A549 (cell line): ENCODE results near the gene MGMT. TPM values are rescaled to one million over a fixed set of nuclear protein-coding genes. Genes with fewer than 3 reads are reported as not detected.

Source experiments
- ATAC-seq, 2 experiments: fragments of 200-7000 bp in 1 of 2; fragments of >200 bp in 1 of 2; cut with Nextera tagmentation in 1 of 2; cut with Tn5 transposase in 1 of 2; 3 replicates each; pipeline versions ENCODE4 v1.8.0 to v1.9.1; 2018 to 2020; ENCODE audit warnings: mild to moderate bottlenecking in 1 of 2, moderate library complexity in 1 of 2
- CTCF ChIA-PET: fragments of 300-600 bp; sonication (Branson Sonifier 250); formaldehyde crosslinking; extraction: SDS; loops from one replicate; lab custom pipeline; 2021; ENCODE audit warnings: antibody characterized with exemption, inconsistent platforms; lab: Yijun Ruan, JAX
- POLR2A ChIA-PET: fragments of 350-600 bp; formaldehyde crosslinking; extraction: SDS; loops from one replicate; lab custom pipeline; 2021; ENCODE audit warnings: antibody characterized with exemption, inconsistent platforms; lab: Yijun Ruan, JAX
- DNase-seq, 2 experiments: peaks; one replicate each; pipeline versions ENCODE4 v3.0.0 to v3.0.0-alpha.2; 2011 to 2016; ENCODE audit warnings: low read depth in 1 of 2, low spot score in 1 of 2
- FAIRE-seq: peaks from 2 replicates; lab custom pipeline; 2011; peaks lifted over from hg19 to GRCh38; lab: Jason Lieb, UNC
- H3K27ac ChIP-seq, 2 experiments: fragments of >200 bp; sonication (Bioruptor Twin); formaldehyde crosslinking; 3 replicates each; pipeline ENCODE4 v1.5.1; 2016 to 2017
- H3K4me1 ChIP-seq: fragments of >200 bp; sonication (Bioruptor Twin); formaldehyde crosslinking; 3 replicates; pipeline ENCODE4 v1.6.1; 2016
- H3K4me2 ChIP-seq: fragments of >200 bp; sonication (Bioruptor Twin); formaldehyde crosslinking; 3 replicates; pipeline ENCODE4 v1.6.1; 2016
- H3K4me3 ChIP-seq: fragments of >200 bp; sonication (Bioruptor Twin); formaldehyde crosslinking; 3 replicates; pipeline ENCODE4 v1.5.1; 2016
- H3K9me3 ChIP-seq: fragments of >200 bp; sonication (Bioruptor Twin); formaldehyde crosslinking; 3 replicates; pipeline ENCODE4 v1.6.1; 2016
- CBX2 ChIP-seq: fragments of 200-600 bp; sonication (generic); IDR thresholded peaks from 2 replicates; pipeline ENCODE4 v1.6.1; 2016; ENCODE audit warnings: low read depth, mild to moderate bottlenecking, borderline replicate concordance
- CBX8 ChIP-seq: fragments of 200-600 bp; sonication (generic); IDR thresholded peaks from 2 replicates; pipeline ENCODE4 v1.6.1; 2016
- CEBPB ChIP-seq, 2 experiments: fragments of >200 bp in 1 of 2; sonication (Bioruptor Twin) in 1 of 2; formaldehyde crosslinking in 1 of 2; IDR thresholded peaks; 2 replicates each; pipeline ENCODE4 v1.6.1; 2012 to 2016
- CHD2 ChIP-seq: fragments of 150-350 bp; IDR thresholded peaks from 2 replicates; pipeline ENCODE4 v1.6.1; 2014; ENCODE audit warnings: low read length; ENCODE audit not compliant: partially characterized antibody
- CTCF ChIP-seq: fragments of >200 bp; sonication (Bioruptor Twin); formaldehyde crosslinking; IDR thresholded peaks from 3 replicates; pipeline ENCODE4 v1.5.1; 2016
- E2F6 ChIP-seq: IDR thresholded peaks from 2 replicates; pipeline ENCODE4 v1.6.1; 2012; ENCODE audit warnings: low read depth, borderline replicate concordance
- EHF ChIP-seq: fragments of 250-450 bp; sonication (Bioruptor Pico); IDR thresholded peaks from 2 replicates; pipeline ENCODE4 v1.5.0; 2020; ENCODE audit warnings: mild to moderate bottlenecking
- FOSL2 ChIP-seq, 2 experiments: fragments of 450-650 bp in 1 of 2; fragments of >200 bp in 1 of 2; sonication (Bioruptor Twin) in 1 of 2; formaldehyde crosslinking; IDR thresholded peaks; 2 replicates each; pipeline versions ENCODE4 v1.5.0 to v1.6.1; 2016 to 2020; ENCODE audit warnings: mild to moderate bottlenecking in 1 of 2, moderate library complexity in 1 of 2
- FOXS1 ChIP-seq: fragments of 250-450 bp; sonication (Bioruptor Pico); IDR thresholded peaks from 2 replicates; pipeline ENCODE4 v1.5.0; 2020; ENCODE audit warnings: mild to moderate bottlenecking, moderate library complexity
- HDAC2 ChIP-seq: fragments of 200-600 bp; sonication (generic); IDR thresholded peaks from 2 replicates; pipeline ENCODE4 v1.6.1; 2016
- HES2 ChIP-seq: fragments of >200 bp; sonication (Bioruptor Twin); formaldehyde crosslinking; IDR thresholded peaks from 2 replicates; pipeline ENCODE4 v1.6.1; 2016
- HOXB5 ChIP-seq: fragments of 250-450 bp; sonication (Bioruptor Pico); IDR thresholded peaks from 2 replicates; pipeline ENCODE4 v1.5.0; 2020; ENCODE audit warnings: mild to moderate bottlenecking, moderate library complexity
- KDM1A ChIP-seq: fragments of 200-600 bp; sonication (generic); IDR thresholded peaks from 2 replicates; pipeline ENCODE4 v1.6.1; 2016; ENCODE audit warnings: low read depth, mild to moderate bottlenecking
- KDM5A ChIP-seq: fragments of 200-600 bp; sonication (generic); IDR thresholded peaks from 2 replicates; pipeline ENCODE4 v1.6.1; 2016; ENCODE audit warnings: antibody characterized with exemption, mild to moderate bottlenecking
- MAFK ChIP-seq: fragments of 450-650 bp; IDR thresholded peaks from 2 replicates; pipeline ENCODE4 v1.6.1; 2014; ENCODE audit not compliant: partially characterized antibody
- PHF8 ChIP-seq: fragments of 200-600 bp; sonication (generic); IDR thresholded peaks from 2 replicates; pipeline ENCODE4 v1.6.1; 2016; ENCODE audit warnings: low read depth, mild to moderate bottlenecking, antibody characterized with exemption, moderate library complexity, borderline replicate concordance
- POLR2A ChIP-seq: IDR thresholded peaks from 2 replicates; pipeline ENCODE4 v1.6.1; 2012; ENCODE audit warnings: mild to moderate bottlenecking, low read length
- POLR2AphosphoS2 ChIP-seq: conservative IDR thresholded peaks from 2 replicates; pipeline ENCODE4 v1.6.1; 2012; ENCODE audit warnings: low read length, improper control_type of control experiment, inconsistent platforms
- RAD21 ChIP-seq, 2 experiments: fragments of >200 bp in 1 of 2; sonication (Bioruptor Twin) in 1 of 2; formaldehyde crosslinking in 1 of 2; IDR thresholded peaks in 1 of 2; conservative IDR thresholded peaks in 1 of 2; 2 replicates in 1 of 2; 3 replicates in 1 of 2; pipeline ENCODE4 v1.6.1; 2012 to 2018; ENCODE audit warnings: inconsistent platforms in 1 of 2
- RARB ChIP-seq: fragments of 250-450 bp; sonication (Bioruptor Pico); IDR thresholded peaks from 2 replicates; pipeline ENCODE4 v1.8.0; 2021; ENCODE audit warnings: mild to moderate bottlenecking, moderate library complexity
- RCOR1 ChIP-seq: fragments of 150-350 bp; IDR thresholded peaks from 2 replicates; pipeline ENCODE4 v1.6.1; 2014; ENCODE audit warnings: antibody characterized with exemption, low read length, low read depth
- RFX5 ChIP-seq: fragments of 450-650 bp; IDR thresholded peaks from 2 replicates; pipeline ENCODE4 v1.7.1; 2014; ENCODE audit warnings: antibody characterized with exemption, mild to moderate bottlenecking, moderate library complexity
- SMC3 ChIP-seq: fragments of >200 bp; sonication (Bioruptor Twin); formaldehyde crosslinking; IDR thresholded peaks from 3 replicates; pipeline ENCODE4 v1.6.1; 2018; ENCODE audit warnings: inconsistent platforms
- SREBF2 ChIP-seq: fragments of 450-650 bp; IDR thresholded peaks from 2 replicates; pipeline ENCODE4 v1.6.1; 2014; ENCODE audit warnings: mild to moderate bottlenecking, moderate library complexity
- TFCP2L1 ChIP-seq: fragments of 250-450 bp; sonication (Bioruptor Pico); IDR thresholded peaks from 2 replicates; pipeline ENCODE4 v1.5.0; 2021; ENCODE audit warnings: mild to moderate bottlenecking
- TP53 ChIP-seq: fragments of 250-450 bp; sonication (Bioruptor Pico); IDR thresholded peaks from 2 replicates; pipeline ENCODE4 v1.5.0; 2021; ENCODE audit warnings: mild to moderate bottlenecking, moderate library complexity
- USF2 ChIP-seq: fragments of 450-650 bp; IDR thresholded peaks from 2 replicates; pipeline ENCODE4 v1.6.1; 2014; ENCODE audit warnings: antibody characterized with exemption
- WGBS: methylation state at CpG from one replicate; pipeline ENCODE4 v1.1.6; 2017; ENCODE audit errors: missing lambda C conversion rate; 5-methylcytosine and 5-hydroxymethylcytosine counted together
- polyA plus RNA-seq, 4 experiments: library from polyadenylated mRNA; depleted of rRNA in 3 of 4; stranded (reverse); fragments of >200 nt; fragmentation: RNase III in 1 of 4; extraction: RNeasy Plus Mini Kit Qiagen cat#74134 plus additional on column Dnase treatment in 1 of 4; gene quantifications; 2 replicates in 3 of 4; 3 replicates in 1 of 4; pipeline ENCODE4 v1.2.3, GENCODE V29; 2011 to 2017

MGMT gene
- polyA plus RNA-seq, 2 of the 4 experiments (the other 2 are of a cell fraction), result 4.9 to 5.2 TPM

- no peak for TF ChIP-seq CTCF
- TF ChIP-seq TFCP2L1 (CRISPR knock-in tag), result no peak
- TF ChIP-seq MAFK, result no peak
These were observed 5.9 kb downstream of the MGMT start (continued) for GRCh38 chr10:129472696-129473555.

GRCh38 chr10:129474642-129475041 lies 7.6 kb downstream of the MGMT start:
- no peak overlapping the region for H3K4me2 ChIP-seq
- no peaks in the 10 kb centered on the region for H3K9me3 ChIP-seq
- CTCF ChIA-PET, result no interaction called here
- H3K4me1 ChIP-seq, result no peaks in the 10 kb centered on the region
- DNase-seq (no peak), ATAC-seq (no peak), FAIRE-seq (no peak)
- 59% methylated on average over 4 of the region's 11 CpGs for WGBS
- TF ChIP-seq CHD2, result no peak
- TF ChIP-seq CEBPB (IDR thresholded peaks at IDR 0.05), result no peak
- TF ChIP-seq POLR2AphosphoS2, result no peak
- no peak for TF ChIP-seq EHF (CRISPR knock-in tag)
- no peak for TF ChIP-seq HDAC2
- TF ChIP-seq RARB (CRISPR knock-in tag), result no peak
- no peak for TF ChIP-seq POLR2A
- TF ChIP-seq TFCP2L1 (CRISPR knock-in tag), result no peak
- TF ChIP-seq E2F6, result no peak
- no peak for TF ChIP-seq CBX2
- no peak for TF ChIP-seq RAD21 (conservative IDR thresholded peaks at IDR 0.05 in 1 of 2, IDR thresholded peaks at IDR 0.05 in 1 of 2)
- no peak for TF ChIP-seq CBX8
- no peak for TF ChIP-seq TP53
- TF ChIP-seq KDM1A, result no peak
- TF ChIP-seq SMC3, result no peak
- no peak for TF ChIP-seq RFX5
- TF ChIP-seq USF2, result no peak
- no peak for TF ChIP-seq FOXS1
- no peak for TF ChIP-seq HES2
- TF ChIP-seq PHF8, result no peak
- no peak overlapping the region for H3K4me3 ChIP-seq
- POLR2A ChIA-PET, result no interaction called here
- no peak overlapping the region for H3K27ac ChIP-seq

GRCh38 chr10:129476431-129476830 lies 9.4 kb downstream of the MGMT start:
- Histone ChIP-seq H3K4me1 (no peaks in the 10 kb centered on the region), H3K4me2 (no peak overlapping the region), H3K9me3 (no peaks in the 10 kb centered on the region), H3K4me3 (no peak overlapping the region), H3K27ac (no peak overlapping the region)
- DNase-seq, result no peak
- CTCF ChIA-PET, result no interaction called here
- POLR2A ChIA-PET, result no interaction called here
- FAIRE-seq, result no peak
- WGBS, result 39% methylated on average over 5 of the region's 8 CpGs
- ATAC-seq, result no peak
- TF ChIP-seq USF2 (no peak), CEBPB (IDR thresholded peaks at IDR 0.05) (no peak), MAFK (no peak), FOSL2 (IDR thresholded peaks at IDR 0.05) (no peak), FOSL2 (CRISPR knock-in tag; IDR thresholded peaks at IDR 0.05) (no peak), KDM5A (no peak), CTCF (no peak), CBX2 (no peak), RCOR1 (no peak), HOXB5 (CRISPR knock-in tag) (no peak), RARB (CRISPR knock-in tag) (no peak), SREBF2 (no peak), POLR2AphosphoS2 (no peak), E2F6 (no peak)
